Naive thymus-derived CD4-positive, alpha-beta T cell (primary cell): ENCODE measurements around the gene TMEM30B. TPM values are rescaled to one million over a fixed set of nuclear protein-coding genes. Genes with fewer than 3 reads are reported as not detected.
"Not testable (repeated sequence)": the region's sequence is repeated elsewhere in the genome, so short reads cannot be mapped to it uniquely, and the experiment has no call there.

ENCODE experiments used
- ATAC-seq: fragments of 150-1000 bp; cut with Tn5 transposase; 2 replicates; pipeline ENCODE4 v1.10.0; 2021; ENCODE audit warnings: mild to moderate bottlenecking, moderate library complexity
- CTCF ChIA-PET: fragments of 350-600 bp; sonication (Branson Sonifier 250); formaldehyde crosslinking; loops from one replicate; lab custom pipeline; 2021; ENCODE audit warnings: antibody characterized with exemption; lab: Charles Lee
- POLR2A ChIA-PET: fragments of 350-600 bp; sonication (Branson Sonifier 250); formaldehyde crosslinking; loops from one replicate; lab custom pipeline; 2021; ENCODE audit warnings: antibody characterized with exemption, inconsistent platforms; lab: Charles Lee
- DNase-seq, 9 donors: peaks; one replicate each; pipeline versions ENCODE4 v3.0.0 to v3.0.0-alpha.2; 2020 to 2022; ENCODE audit warnings: mixed read lengths in 1 of 9
- H3K27ac ChIP-seq: one replicate; pipeline ENCODE4 v1.7.0; 2013; ENCODE audit warnings: mild to moderate bottlenecking, low read depth, low read length, moderate library complexity
- H3K27me3 ChIP-seq, 2 donors: one replicate each; pipeline ENCODE4 v1.7.0; 2013; ENCODE audit warnings: low read length in 2 of 2, mild to moderate bottlenecking in 2 of 2, moderate library complexity in 2 of 2; ENCODE audit not compliant: control insufficient read depth in 2 of 2, insufficient read depth in 2 of 2
- H3K36me3 ChIP-seq, 3 experiments: 1 replicate in 2 of 3; 2 replicates in 1 of 3; pipeline ENCODE4 v1.7.0; 2013; ENCODE audit warnings: low read length in 3 of 3, mild to moderate bottlenecking in 3 of 3, moderate library complexity in 1 of 3; ENCODE audit not compliant: insufficient read depth in 3 of 3, control insufficient read depth in 2 of 3
- H3K4me1 ChIP-seq, 2 donors: one replicate each; pipeline ENCODE4 v1.7.0; 2013; ENCODE audit warnings: low read length in 2 of 2, mild to moderate bottlenecking in 2 of 2, moderate library complexity in 1 of 2; ENCODE audit not compliant: control insufficient read depth in 2 of 2, insufficient read depth in 2 of 2
- H3K4me3 ChIP-seq: 2 replicates; pipeline ENCODE4 v1.7.0; 2013; ENCODE audit warnings: mild to moderate bottlenecking, low read length
- H3K9me3 ChIP-seq, 3 experiments: 1 replicate in 2 of 3; 2 replicates in 1 of 3; pipeline ENCODE4 v1.7.0; 2013; ENCODE audit warnings: low read length in 3 of 3; ENCODE audit not compliant: control insufficient read depth in 2 of 3
- H3K27ac Mint-ChIP-seq, 9 donors: one replicate each; pipeline ENCODE4 v1.8.0; 2020 to 2022; ENCODE audit warnings: mixed read lengths in 9 of 9, mild to moderate bottlenecking in 8 of 9, moderate library complexity in 5 of 9, inconsistent platforms in 2 of 9
- H3K27me3 Mint-ChIP-seq, 5 donors: one replicate each; pipeline ENCODE4 v1.8.0; 2021 to 2022; ENCODE audit warnings: mixed read lengths in 5 of 5, mild to moderate bottlenecking in 1 of 5
- H3K36me3 Mint-ChIP-seq, 5 donors: one replicate each; pipeline ENCODE4 v1.8.0; 2020 to 2022; ENCODE audit warnings: mixed read lengths in 5 of 5, mild to moderate bottlenecking in 3 of 5, inconsistent platforms in 1 of 5
- H3K4me1 Mint-ChIP-seq, 7 donors: one replicate each; pipeline ENCODE4 v1.8.0; 2020 to 2022; ENCODE audit warnings: mixed read lengths in 7 of 7, mild to moderate bottlenecking in 3 of 7, inconsistent platforms in 1 of 7
- H3K4me3 Mint-ChIP-seq, 10 donors: one replicate each; pipeline ENCODE4 v1.8.0; 2020 to 2022; ENCODE audit warnings: mild to moderate bottlenecking in 10 of 10, mixed read lengths in 10 of 10, moderate library complexity in 6 of 10, inconsistent platforms in 2 of 10
- H3K9me3 Mint-ChIP-seq, 11 donors: one replicate each; pipeline ENCODE4 v1.8.0; 2020 to 2022; ENCODE audit warnings: mixed read lengths in 11 of 11, mild to moderate bottlenecking in 4 of 11, inconsistent platforms in 1 of 11, moderate library complexity in 1 of 11
- intact Hi-C, 2 donors: fragments of 100-400 bp; cut with micrococcal nuclease; formaldehyde crosslinking; loops; one replicate each; pipeline ENCODE4 v1.15.1; 2023
- polyA plus RNA-seq, 2 donors: library from polyadenylated mRNA; unstranded; fragments of 300-500 nt; fragmentation: Illumina TruSeq; gene quantifications; one replicate each; pipeline ENCODE4 v1.2.3, GENCODE V29; 2021
- total RNA-seq, 6 experiments: library from RNA in 5 of 6; stranded (reverse) in 5 of 6; gene quantifications; 1 replicate in 5 of 6; 2 replicates in 1 of 6; pipeline ENCODE4 v1.2.3 and lab custom pipeline; 2021 to 2026

Gene TMEM30B
- total and polyA plus RNA-seq, 7 experiments from 2014 or later: 0.17 to 11.2 (median 5.6) TPM

DNA sequence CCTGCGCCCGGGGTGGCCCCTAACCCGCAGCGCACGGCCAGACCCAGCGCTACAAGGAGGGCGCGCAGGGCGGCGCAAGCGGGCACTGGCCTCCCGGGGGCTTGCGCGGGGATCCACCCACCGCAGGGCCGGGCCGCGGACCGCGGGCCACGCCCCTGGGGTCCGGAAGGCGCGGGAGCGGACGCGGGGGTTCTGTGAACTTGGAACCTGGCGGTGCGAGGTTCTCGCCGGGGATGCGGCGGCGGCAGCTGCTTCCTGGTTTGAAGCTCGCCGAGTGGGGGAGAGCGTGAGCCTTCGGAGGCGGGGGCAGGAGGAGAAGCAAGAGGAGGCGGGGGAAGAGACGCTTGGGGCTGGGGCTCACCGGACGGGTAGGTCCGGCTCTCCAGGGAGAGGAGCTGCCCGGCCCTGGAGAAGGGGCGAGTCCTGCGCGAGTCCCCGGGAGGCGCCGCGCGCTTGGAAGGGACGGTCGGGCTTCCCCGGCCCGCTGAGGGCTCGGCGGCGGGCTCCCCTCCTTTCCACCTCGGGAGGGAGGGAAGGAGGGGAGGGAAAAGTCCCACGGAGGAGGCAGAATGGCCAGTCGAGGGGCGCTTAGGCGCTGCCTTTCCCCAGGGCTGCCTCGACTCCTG lies 40.4 kb upstream of the TMEM30B start, which contains the start of gene PRKCH:
TSS of gene PRKCH (plus strand) at position 195 of the 626 bp plus-strand sequence. CDS start 523 bp downstream, outside the sequence.
- H3K4me3 ChIP-seq: peak within 1 kb of the TSS; percentile 90

GRCh38 chr14:61320806-61321384 lies 39.8 kb upstream of the TMEM30B start:
- Histone ChIP-seq H3K27ac (peak overlapping the region; percentile 91), H3K27me3 (no peaks in the 10 kb centered on the region), H3K9me3 (no peaks in the 10 kb centered on the region), H3K36me3 (peaks cover 0 to 16% (median 3%) of the 10 kb centered on the region in 3 experiments), H3K4me3 (peak overlapping the region; percentile 90), H3K4me1 (peaks cover 14 to 17% of the 10 kb centered on the region in 2 donors)
- H3K4me1 Mint-ChIP-seq: peaks cover 6 to 20% (median 19%) of the 10 kb centered on the region in 7 donors
- ChIA-PET POLR2A (interaction anchor here (0.6 to 10.2 kb wide), 15 partner anchors 14 to 140 kb away, joined by 3 to 214 read pairs (median 4); no protein-coding TSS in a partner anchor), CTCF (interaction anchor here (0.6 to 3.3 kb wide), 9 partner anchors 14 to 238 kb away, joined by 3 to 15 read pairs (median 4); no protein-coding TSS in a partner anchor)
- H3K36me3 Mint-ChIP-seq: peaks cover 0 to 32% (median 17%) of the 10 kb centered on the region in 5 donors
- peak overlapping the region in 8 of 10 donors; percentile 64 to 98 (median 75) for H3K4me3 Mint-ChIP-seq
- DNase-seq (no peak), ATAC-seq (no peak)
- H3K9me3 Mint-ChIP-seq: peaks cover 0 to 2% (median 0%) of the 10 kb centered on the region in 11 donors
- intact Hi-C loops: loop anchor here (1.0 to 10.0 kb wide), 9 partner anchors 24 to 1076 kb away; partner anchors contain the start of genes HIF1A (in 1 of the 2), PPM1A (in 1 of the 2) and SNAPC1 (in 1 of the 2)
- no peaks in the 10 kb centered on the region for H3K27me3 Mint-ChIP-seq
- H3K27ac Mint-ChIP-seq: peak overlapping the region in 8 of 9 donors; percentile 56 to 99 (median 88)

More for the DNA sequence above, 40.4 kb upstream of the TMEM30B start, which contains the start of gene PRKCH:
- DNase-seq (peak; percentile 67 to 87 (median 84)), ATAC-seq (peak; percentile 87)
- Histone ChIP-seq H3K27ac (peak within 1 kb of the TSS; percentile 91), H3K36me3 (peaks cover 0 to 16% (median 5%) of the 10 kb centered on the region in 3 experiments), H3K4me1 (peaks cover 20 to 22% of the 10 kb centered on the region in 2 donors), H3K9me3 (no peaks in the 10 kb centered on the region), H3K27me3 (no peaks in the 10 kb centered on the region)
- Mint-ChIP-seq H3K27me3 (no peaks in the 10 kb centered on the region), H3K36me3 (peaks cover 0 to 35% (median 17%) of the 10 kb centered on the region in 5 donors), H3K4me3 (peak within 1 kb of the TSS in 9 of 10 donors; percentile 95 to 100 (median 98)), H3K9me3 (peaks cover 0 to 3% (median 0%) of the 10 kb centered on the region in 11 donors), H3K4me1 (peaks cover 9 to 26% (median 25%) of the 10 kb centered on the region in 7 donors), H3K27ac (peak within 1 kb of the TSS in 8 of 9 donors; percentile 93 to 99 (median 97))
- intact Hi-C loops: loop anchor here (1.0 to 10.0 kb wide), 14 partner anchors 15 to 1077 kb away; partner anchors contain the start of genes HIF1A (in 1 of the 2), PPM1A (in 1 of the 2) and SNAPC1 (in 1 of the 2)
- POLR2A ChIA-PET: interaction anchor here (0.6 to 10.2 kb wide), 16 partner anchors 14 to 139 kb away, joined by 3 to 214 read pairs (median 4); no protein-coding TSS in a partner anchor
- CTCF ChIA-PET: interaction anchor here (0.5 to 3.3 kb wide), 11 partner anchors 13 to 237 kb away, joined by 3 to 15 read pairs (median 4); no protein-coding TSS in a partner anchor

DNA sequence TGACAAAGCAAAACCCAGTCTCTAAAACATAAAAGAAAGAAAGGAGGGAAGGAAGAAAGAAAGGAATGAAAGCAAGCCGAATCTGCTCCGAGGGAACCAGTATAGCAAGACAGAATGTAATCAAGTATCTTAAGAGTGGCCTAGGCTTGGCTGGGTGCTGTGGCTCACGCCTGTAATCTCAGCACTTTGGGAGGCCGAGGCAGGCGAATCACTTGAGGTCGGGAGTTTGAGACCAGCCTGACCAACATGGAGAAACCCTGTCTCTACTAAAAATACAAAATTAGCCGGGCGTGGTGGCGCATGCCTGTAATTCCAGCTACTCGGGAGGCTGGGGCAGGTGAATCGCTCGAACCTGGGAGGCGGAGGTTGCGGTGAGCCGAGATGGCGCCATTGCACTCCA lies 39.0 kb upstream of the TMEM30B start:
- Mint-ChIP-seq H3K36me3 (peaks cover 0 to 26% (median 15%) of the 10 kb centered on the region in 5 donors), H3K4me1 (peaks cover 6 to 14% (median 13%) of the 10 kb centered on the region in 7 donors), H3K27ac (peak overlapping the region in 1 of 9 donors; percentile 87)
- H3K36me3 ChIP-seq: peaks cover 0 to 16% (median 0%) of the 10 kb centered on the region in 3 experiments
- CTCF ChIA-PET: interaction anchor here (0.9 to 1.1 kb wide), 2 partner anchors 20 to 69 kb away, joined by 3 read pairs; no protein-coding TSS in a partner anchor
- intact Hi-C loops: loop anchor here (2.0 to 10.0 kb wide), 5 partner anchors 23 to 1075 kb away; partner anchors contain the start of genes HIF1A (in 1 of the 2), PPM1A (in 1 of the 2) and SNAPC1 (in 1 of the 2)
- not testable (repeated sequence) for H3K27ac ChIP-seq, H3K4me1 ChIP-seq, H3K4me3 Mint-ChIP-seq, H3K9me3 Mint-ChIP-seq, H3K9me3 ChIP-seq, H3K27me3 ChIP-seq, DNase-seq, H3K4me3 ChIP-seq, H3K27me3 Mint-ChIP-seq, ATAC-seq
- POLR2A ChIA-PET: interaction anchor here (0.8 to 10.2 kb wide), 3 partner anchors 15 to 115 kb away, joined by 3 to 214 read pairs (median 25); no protein-coding TSS in a partner anchor

DNA sequence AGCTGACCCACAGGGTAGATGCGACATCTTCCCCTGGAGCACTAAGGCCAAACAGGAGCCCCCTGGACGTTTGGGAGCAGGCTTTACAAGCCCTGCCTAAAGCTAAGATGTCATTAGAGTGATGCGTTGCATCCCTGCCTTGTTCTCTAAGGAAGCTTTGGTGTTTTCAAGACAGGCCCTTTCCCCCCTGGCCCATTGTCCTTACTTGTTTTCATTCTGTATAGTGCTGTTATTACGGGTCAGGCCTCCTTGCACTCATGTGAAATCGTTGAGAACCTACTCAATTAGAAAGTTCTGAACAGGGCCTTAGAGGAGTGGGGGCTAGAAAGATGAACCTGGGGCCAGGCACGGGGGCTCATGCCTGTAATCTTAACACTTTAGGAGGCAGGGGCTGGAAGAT lies 38.6 kb upstream of the TMEM30B start:
- DNase-seq (no peak), ATAC-seq (no peak)
- no peak overlapping the region for H3K4me3 Mint-ChIP-seq
- peaks cover 0 to 25% (median 16%) of the 10 kb centered on the region in 5 donors for H3K36me3 Mint-ChIP-seq
- H3K4me3 ChIP-seq: no peak overlapping the region
- peaks cover 0 to 16% (median 0%) of the 10 kb centered on the region in 3 experiments for H3K36me3 ChIP-seq
- POLR2A ChIA-PET: interaction anchor here (0.7 to 10.2 kb wide), 3 partner anchors 15 to 130 kb away, joined by 3 to 214 read pairs (median 3); no protein-coding TSS in a partner anchor
- H3K4me1 ChIP-seq: peaks cover 4 to 5% of the 10 kb centered on the region in 2 donors
- H3K9me3 Mint-ChIP-seq: peaks cover 0 to 6% (median 5%) of the 10 kb centered on the region in 11 donors
- CTCF ChIA-PET: interaction anchor here (1.1 kb wide), 1 partner anchor 20 kb away, joined by 3 read pairs; no protein-coding TSS in a partner anchor
- intact Hi-C loops: loop anchor here (2.0 to 10.0 kb wide), 5 partner anchors 23 to 1075 kb away; partner anchors contain the start of genes HIF1A (in 1 of the 2), PPM1A (in 1 of the 2) and SNAPC1 (in 1 of the 2)
- H3K27ac ChIP-seq: no peak overlapping the region
- no peaks in the 10 kb centered on the region for H3K27me3 Mint-ChIP-seq
- H3K27me3 ChIP-seq: no peaks in the 10 kb centered on the region
- no peak overlapping the region for H3K27ac Mint-ChIP-seq
- H3K4me1 Mint-ChIP-seq: peaks cover 3 to 10% (median 9%) of the 10 kb centered on the region in 7 donors
- H3K9me3 ChIP-seq: no peaks in the 10 kb centered on the region

- H3K27ac ChIP-seq: no peak overlapping the region
- Mint-ChIP-seq H3K36me3 (peaks cover 0 to 27% (median 22%) of the 10 kb centered on the region in 5 donors), H3K9me3 (peaks cover 0 to 12% (median 10%) of the 10 kb centered on the region in 11 donors), H3K27ac (no peak overlapping the region), H3K4me3 (no peak overlapping the region), H3K4me1 (peaks cover under 1 to 6% (median 5%) of the 10 kb centered on the region in 7 donors), H3K27me3 (no peaks in the 10 kb centered on the region)
- ChIA-PET POLR2A (interaction anchor here (1.5 to 10.2 kb wide), 2 partner anchors 16 to 131 kb away, joined by 3 to 214 read pairs; no protein-coding TSS in a partner anchor), CTCF (interaction anchor here (1.0 to 1.2 kb wide), 2 partner anchors 14 to 123 kb away, joined by 3 to 5 read pairs; no protein-coding TSS in a partner anchor)
- no peaks in the 10 kb centered on the region for H3K27me3 ChIP-seq
- ATAC-seq: no peak
- intact Hi-C loops: no loop called here
- no peaks in the 10 kb centered on the region for H3K9me3 ChIP-seq
- H3K36me3 ChIP-seq: peaks cover 0 to 16% (median 0%) of the 10 kb centered on the region in 3 experiments
- H3K4me3 ChIP-seq: no peak overlapping the region
- DNase-seq: no peak
- peaks cover 4% of the 10 kb centered on the region in 2 donors for H3K4me1 ChIP-seq
Measured at GRCh38 chr14:61319086-61319485, 37.9 kb upstream of the TMEM30B start.
